H1 (cell line): Measurements from ENCODE around the gene GGT7. TPM values are rescaled to one million over a fixed set of nuclear protein-coding genes. Genes with fewer than 3 reads are reported as not detected.

ENCODE experiments used
- CTCF ChIA-PET: fragments of 300-600 bp; sonication (Branson Sonifier 250); formaldehyde crosslinking; loops from one replicate; lab custom pipeline; 2021; ENCODE audit not compliant: partially characterized antibody; lab: Charles Lee
- POLR2A ChIA-PET: fragments of 300-600 bp; sonication (Branson Sonifier 250); formaldehyde crosslinking; loops from one replicate; lab custom pipeline; 2021; ENCODE audit warnings: inconsistent platforms; ENCODE audit not compliant: partially characterized antibody; lab: Charles Lee
- DNase-seq, 2 experiments: peaks; one replicate each; pipeline versions ENCODE4 v3.0.0 to v3.0.0-alpha.2; 2010 to 2022; ENCODE audit warnings: low spot score in 2 of 2, low read depth in 1 of 2, mixed read lengths in 1 of 2
- FAIRE-seq: peaks from 2 replicates; lab custom pipeline; 2011; peaks lifted over from hg19 to GRCh38; lab: Jason Lieb, UNC
- H2AFZ ChIP-seq: 2 replicates; pipeline ENCODE4 v1.8.1; 2012; ENCODE audit warnings: low read length, inconsistent platforms
- H2AK5ac ChIP-seq: 2 replicates; pipeline ENCODE4 v1.6.1; 2013; ENCODE audit warnings: low read depth, low read length
- H2BK120ac ChIP-seq: replicated peaks from 2 replicates; pipeline ENCODE3; 2013; ENCODE audit warnings: low read depth, low read length, inconsistent platforms
- H2BK12ac ChIP-seq: 2 replicates; pipeline ENCODE4 v1.6.1; 2013; ENCODE audit warnings: low read depth, low read length
- H2BK15ac ChIP-seq: 2 replicates; pipeline ENCODE4 v1.6.1; 2013; ENCODE audit warnings: low read length
- H2BK20ac ChIP-seq: 2 replicates; pipeline ENCODE4 v1.6.1; 2013; ENCODE audit warnings: low read length
- H2BK5ac ChIP-seq: 2 replicates; pipeline ENCODE4 v1.6.1; 2013; ENCODE audit warnings: low read depth, low read length
- H3K14ac ChIP-seq: 2 replicates; pipeline ENCODE4 v1.6.1; 2013; ENCODE audit warnings: inconsistent platforms; ENCODE audit not compliant: insufficient read length
- H3K18ac ChIP-seq: 2 replicates; pipeline ENCODE4 v1.6.1; 2013; ENCODE audit warnings: low read length; ENCODE audit errors: extremely low read depth
- H3K23ac ChIP-seq: 2 replicates; pipeline ENCODE4 v1.6.1; 2013; ENCODE audit warnings: inconsistent platforms; ENCODE audit not compliant: insufficient read length
- H3K23me2 ChIP-seq: 2 replicates; pipeline ENCODE4 v1.6.1; 2013; ENCODE audit warnings: low read depth, low read length
- H3K27ac ChIP-seq: 2 replicates; pipeline ENCODE4 v1.6.1; 2011; ENCODE audit warnings: low read depth, low read length, inconsistent platforms
- H3K27me3 ChIP-seq, 4 experiments: replicated peaks in 1 of 4; 1 replicate in 1 of 4; 2 replicates in 3 of 4; pipeline versions ENCODE4 v1.6.1 to v1.8.1; 2011 to 2013; ENCODE audit warnings: low read length in 3 of 4, mild to moderate bottlenecking in 3 of 4, inconsistent platforms in 2 of 4, mixed read lengths in 2 of 4, moderate library complexity in 1 of 4; ENCODE audit not compliant: control insufficient read depth in 3 of 4, insufficient read depth in 3 of 4; ENCODE audit errors: extremely low read depth in 1 of 4
- H3K36me3 ChIP-seq, 4 experiments: 2 replicates each; pipeline versions ENCODE4 v1.6.1 to v1.8.1; 2011 to 2013; ENCODE audit warnings: mild to moderate bottlenecking in 4 of 4, low read length in 3 of 4, moderate library complexity in 2 of 4, control low read depth in 1 of 4, inconsistent platforms in 1 of 4; ENCODE audit not compliant: insufficient read depth in 4 of 4, control insufficient read depth in 2 of 4
- H3K4ac ChIP-seq: replicated peaks from 2 replicates; pipeline ENCODE3; 2013; ENCODE audit warnings: low read length, low read depth, mixed read lengths, inconsistent platforms; ENCODE audit not compliant: insufficient read length
- H3K4me1 ChIP-seq, 4 experiments: replicated peaks in 1 of 4; 1 replicate in 1 of 4; 2 replicates in 3 of 4; pipeline versions ENCODE4 v1.6.1 to v1.8.1; 2011 to 2013; ENCODE audit warnings: low read length in 3 of 4, inconsistent platforms in 2 of 4, mixed read lengths in 1 of 4; ENCODE audit not compliant: insufficient read depth in 4 of 4, control insufficient read depth in 3 of 4
- H3K4me2 ChIP-seq, 2 experiments: 2 replicates each; pipeline versions ENCODE4 v1.6.1 to v1.8.1; 2011 to 2013; ENCODE audit warnings: low read depth in 2 of 2, low read length in 2 of 2, control low read depth in 1 of 2, inconsistent platforms in 1 of 2, mild to moderate bottlenecking in 1 of 2; ENCODE audit not compliant: insufficient read depth in 1 of 2
- H3K4me3 ChIP-seq, 4 experiments: fragments of 200-600, 300-600 bp in 1 of 4; sonication (generic), shearing (Covaris generic), sonication (Bioruptor Twin) in 1 of 4; 2 replicates each; pipeline versions ENCODE4 v1.5.1 to v1.8.1; 2011 to 2016; ENCODE audit warnings: low read length in 4 of 4, low read depth in 3 of 4, control low read depth in 2 of 4, inconsistent platforms in 2 of 4, mild to moderate bottlenecking in 2 of 4, mixed read lengths in 1 of 4, moderate library complexity in 1 of 4; ENCODE audit not compliant: insufficient read depth in 2 of 4; ENCODE audit errors: extremely low read depth in 1 of 4
- H3K56ac ChIP-seq: replicated peaks from 2 replicates; pipeline ENCODE3; 2013; ENCODE audit warnings: low read depth, mild to moderate bottlenecking, mixed read lengths, low read length, inconsistent platforms; ENCODE audit not compliant: insufficient read length
- H3K79me1 ChIP-seq: 2 replicates; pipeline ENCODE4 v1.6.1; 2013; ENCODE audit warnings: low read depth, low read length, control low read depth
- H3K79me2 ChIP-seq, 2 experiments: 2 replicates each; pipeline versions ENCODE4 v1.6.1 to v1.8.1; 2012 to 2013; ENCODE audit warnings: low read length in 2 of 2, mild to moderate bottlenecking in 2 of 2, inconsistent platforms in 1 of 2; ENCODE audit not compliant: insufficient read depth in 2 of 2, control insufficient read depth in 1 of 2
- H3K9ac ChIP-seq, 4 experiments: replicated peaks in 1 of 4; 1 replicate in 1 of 4; 2 replicates in 3 of 4; pipeline versions ENCODE4 v1.6.1 to v1.8.1; 2011 to 2013; ENCODE audit warnings: low read depth in 3 of 4, low read length in 3 of 4, control low read depth in 2 of 4, mild to moderate bottlenecking in 2 of 4, moderate library complexity in 2 of 4, inconsistent platforms in 1 of 4; ENCODE audit errors: extremely low read depth in 1 of 4
- H3K9me3 ChIP-seq, 2 experiments: 2 replicates each; pipeline versions ENCODE4 v1.6.1 to v1.8.1; 2012 to 2013; ENCODE audit warnings: mild to moderate bottlenecking in 2 of 2, moderate library complexity in 2 of 2, control low read depth in 1 of 2, inconsistent platforms in 1 of 2, low read depth in 1 of 2, low read length in 1 of 2, mixed read lengths in 1 of 2; ENCODE audit not compliant: insufficient read depth in 2 of 2
- H4K20me1 ChIP-seq, 2 experiments: replicated peaks in 1 of 2; 2 replicates each; pipeline versions ENCODE3 to v1.8.1; 2011 to 2013; ENCODE audit warnings: inconsistent platforms in 2 of 2, low read length in 2 of 2, mild to moderate bottlenecking in 1 of 2; ENCODE audit not compliant: insufficient read depth in 2 of 2, control insufficient read depth in 1 of 2
- H4K5ac ChIP-seq: 2 replicates; pipeline ENCODE4 v1.6.1; 2013; ENCODE audit warnings: low read length, low read depth, mixed read lengths, inconsistent platforms; ENCODE audit not compliant: insufficient read length
- H4K8ac ChIP-seq: 2 replicates; pipeline ENCODE4 v1.8.0; 2013; ENCODE audit warnings: mild to moderate bottlenecking, moderate library complexity, low read length, inconsistent platforms; ENCODE audit not compliant: insufficient read depth; ENCODE audit errors: extremely low read depth
- H4K91ac ChIP-seq: replicated peaks from 2 replicates; pipeline ENCODE3; 2013; ENCODE audit warnings: low read length, mixed read lengths, inconsistent platforms; ENCODE audit not compliant: insufficient read length
- FOSL1 ChIP-seq: IDR thresholded peaks from 2 replicates; pipeline ENCODE4 v1.6.1; 2011; ENCODE audit warnings: mild to moderate bottlenecking, low read depth, low read length, moderate library complexity; ENCODE audit not compliant: insufficient read depth
- GABPA ChIP-seq: IDR thresholded peaks from 2 replicates; pipeline ENCODE4 v1.6.1; 2011; ENCODE audit warnings: mild to moderate bottlenecking, low read length, moderate library complexity, borderline replicate concordance; ENCODE audit not compliant: insufficient read depth
- HDAC6 ChIP-seq: IDR thresholded peaks from one replicate; pipeline ENCODE4 v1.7.1; 2012; ENCODE audit warnings: low read depth, mild to moderate bottlenecking, inconsistent platforms, low read length, moderate library complexity
- RBBP5 ChIP-seq: IDR thresholded peaks from 2 replicates; pipeline ENCODE4 v1.7.1; 2012; ENCODE audit warnings: low read depth, mild to moderate bottlenecking, inconsistent platforms, low read length, moderate library complexity, borderline replicate concordance
- SIRT6 ChIP-seq: IDR thresholded peaks from one replicate; pipeline ENCODE4 v1.7.1; 2012; ENCODE audit warnings: low read length, inconsistent platforms
- WGBS, 2 experiments: shearing (Covaris generic) in 1 of 2; methylation state at CpG; one replicate each; pipeline versions ENCODE4 v1.1.6 to v1.1.7; 2013 to 2015; ENCODE audit warnings: low lambda C conversion rate in 2 of 2, mixed read lengths in 2 of 2, inconsistent platforms in 1 of 2, low coverage in 1 of 2, missing lambda C conversion rate in 1 of 2; ENCODE audit not compliant: insufficient replicate concordance in 2 of 2, insufficient coverage in 1 of 2, insufficient read length in 1 of 2; ENCODE audit errors: extremely low coverage in 1 of 2, missing lambda C conversion rate in 1 of 2; 5-methylcytosine and 5-hydroxymethylcytosine counted together
- polyA plus RNA-seq, 7 experiments: library from polyadenylated mRNA; depleted of rRNA in 3 of 7; stranded (reverse) in 5 of 7; unstranded in 2 of 7; fragments of >200 nt in 5 of 7; fragments of 200-250 nt in 2 of 7; gene quantifications; 1 replicate in 5 of 7; 2 replicates in 1 of 7; 4 replicates in 1 of 7; pipeline versions ENCODE4 v1.2.1 to v1.2.3, GENCODE V29; 2011 to 2013; ENCODE audit warnings: missing spikeins in 2 of 7, mixed read lengths in 2 of 7
- total RNA-seq: library from RNA; stranded (reverse); fragmentation: NEBNext Ultra II Directional; extraction: Animal tissue kit (Norgen Biotek cat#: 25700); gene quantifications from 2 replicates; pipeline ENCODE4 v1.2.1, GENCODE V29; 2021

Gene GGT7
- total and polyA plus RNA-seq, 2 of the 8 experiments (the other 6 are each of a cell fraction or from before 2014, with no cell fraction given): 20.2 to 25.5 TPM

DNA sequence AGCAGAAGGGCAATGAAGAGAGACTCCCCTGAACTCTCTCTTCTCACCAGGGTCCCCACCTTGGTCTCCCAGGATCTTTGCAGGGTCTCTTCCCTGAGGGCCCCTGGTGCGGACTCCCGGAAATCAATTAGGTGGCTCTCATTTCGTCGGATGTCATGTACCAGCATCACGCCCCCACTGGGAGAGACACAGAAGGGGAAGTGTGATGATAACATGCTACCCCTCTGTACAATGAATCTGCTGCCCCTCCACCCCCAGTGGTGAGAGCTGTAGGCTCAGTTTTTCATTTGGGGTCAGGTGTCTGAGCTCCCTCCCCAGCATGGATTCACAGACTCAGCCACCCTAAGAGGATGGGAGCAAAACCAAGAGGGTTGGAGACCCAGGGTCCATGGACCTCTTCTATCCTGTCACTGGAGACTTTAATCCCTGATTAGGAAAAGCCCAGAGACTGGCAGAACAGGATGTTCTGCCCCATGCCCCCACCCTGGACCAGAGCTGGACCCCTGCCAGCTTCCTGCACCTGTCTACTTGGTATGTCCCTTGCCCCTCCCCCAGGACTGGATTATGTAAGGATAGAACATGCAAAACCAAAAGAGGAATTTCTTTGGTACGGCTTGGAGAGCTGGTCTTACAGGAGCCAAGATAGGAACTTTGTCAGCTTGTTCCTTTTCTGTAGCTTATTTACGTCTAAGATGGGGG is 11.1 kb downstream of the GGT7 start:
- Histone ChIP-seq H3K27me3 (no peaks in the 10 kb centered on the region; a peak in 1 of 7 replicates), H2BK15ac (no peak overlapping the region), H3K18ac (no peak overlapping the region), H3K4me2 (no peak overlapping the region), H3K27ac (no peak overlapping the region), H4K8ac (no peak overlapping the region), H4K91ac (no peak overlapping the region), H2AK5ac (no peak overlapping the region), H3K56ac (no peak overlapping the region), H2BK120ac (no peak overlapping the region), H3K14ac (no peak overlapping the region), H3K4me3 (no peak overlapping the region), H3K9ac (no peak overlapping the region), H3K79me2 (no peaks in the 10 kb centered on the region), H3K23ac (no peak overlapping the region), H3K4ac (no peak overlapping the region), H4K5ac (no peak overlapping the region), H3K4me1 (peaks cover 5 to 15% (median 7%) of the 10 kb centered on the region in 4 experiments; a peak in 6 of 7 replicates), H2BK12ac (no peak overlapping the region), H4K20me1 (no peaks in the 10 kb centered on the region), H3K36me3 (peaks cover 0 to 5% (median 4%) of the 10 kb centered on the region in 4 experiments; a peak in 6 of 8 replicates), H2AFZ (no peak overlapping the region), H3K9me3 (no peaks in the 10 kb centered on the region), H3K79me1 (no peaks in the 10 kb centered on the region), H2BK5ac (no peak overlapping the region), H2BK20ac (no peak overlapping the region), H3K23me2 (peaks cover 2% of the 10 kb centered on the region; the same call in 1 of the 2 replicates)
- TF ChIP-seq FOSL1 (no peak), GABPA (no peak), SIRT6 (no peak), RBBP5 (no peak), HDAC6 (no peak)
- CTCF ChIA-PET: interaction anchor here (0.9 to 1.3 kb wide), 4 partner anchors 9 to 32 kb away, joined by 3 to 5 read pairs (median 4); no protein-coding TSS in a partner anchor
- WGBS, 2 experiments: 93% methylated on average over 7 of the region's 7 CpGs; no CpG with 5 or more reads in 1 of the 2 experiments
- FAIRE-seq (no peak), DNase-seq (no peak)
- POLR2A ChIA-PET: interaction anchor here (0.9 to 1.3 kb wide), 2 partner anchors 10 to 442 kb away, joined by 3 to 6 read pairs; no protein-coding TSS in a partner anchor
